Measurements from ENCODE around the gene OVCA2.

Gene OVCA2

GRCh38 chr17:2041561-2042389 lies at the start of gene OVCA2:
OVCA2 (plus strand) TSS chr17:2042022; CDS start chr17:2042048, 26 bp downstream.
- H3K4me3 ChIP-seq (ENCODE audit: low read length, poor library complexity, severe bottlenecking) = peak within 1 kb of the TSS; percentile 82
- H3K4me2 ChIP-seq (ENCODE audit: low read depth, low read length, poor library complexity, severe bottlenecking) = peak within 1 kb of the TSS; percentile 89
- H4K20me1 ChIP-seq (ENCODE audit: insufficient read depth, low read length, poor library complexity, severe bottlenecking) = no peaks in the 10 kb centered on the region
- peak within 1 kb of the TSS; percentile 85 for H2AFZ ChIP-seq (ENCODE audit: low read length)
- H3K79me2 ChIP-seq (ENCODE audit: insufficient read depth, low read length) = peaks cover 18% of the 10 kb centered on the region
- H3K27me3 ChIP-seq (ENCODE audit: insufficient read depth, low read length, poor library complexity, severe bottlenecking) = no peaks in the 10 kb centered on the region
- no peaks in the 10 kb centered on the region; the same call in 1 of the 2 replicates for H3K36me3 ChIP-seq (ENCODE audit: insufficient read depth, low read length)
- H3K4me1 ChIP-seq (ENCODE audit: insufficient read depth, low read length, poor library complexity, severe bottlenecking) = peaks cover 14% of the 10 kb centered on the region
- TF ChIP-seq CTCF (conservative IDR thresholded peaks at IDR 0.05; ENCODE audit: low read length) = peak; percentile 40; the same call in 1 of the 2 replicates
- no peak for TF ChIP-seq EZH2phosphoT487 (IDR thresholded peaks at IDR 0.05; ENCODE audit: borderline replicate concordance)
- H3K9me3 ChIP-seq (ENCODE audit: insufficient read depth, low read depth, low read length) = no peaks in the 10 kb centered on the region
- H3K9ac ChIP-seq (ENCODE audit: low read depth, low read length, poor library complexity, severe bottlenecking) = peak within 1 kb of the TSS; percentile 84
- H3K9me2 ChIP-seq (replicated peaks; ENCODE audit: low read depth, low read length) = no peaks in the 10 kb centered on the region
- no peaks in the 10 kb centered on the region for H3F3A ChIP-seq (ENCODE audit: low read depth)

GRCh38 chr17:1992541-1992940 lies 49.3 kb upstream of the OVCA2 start:
- Histone ChIP-seq H2AFZ (ENCODE audit: low read length) (no peak overlapping the region), H3K36me3 (ENCODE audit: insufficient read depth, low read length) (no peaks in the 10 kb centered on the region), H3F3A (ENCODE audit: low read depth) (no peaks in the 10 kb centered on the region), H3K4me2 (ENCODE audit: low read depth, low read length, poor library complexity, severe bottlenecking) (no peak overlapping the region), H3K27me3 (ENCODE audit: insufficient read depth, low read length, poor library complexity, severe bottlenecking) (no peaks in the 10 kb centered on the region), H3K79me2 (ENCODE audit: insufficient read depth, low read length) (no peaks in the 10 kb centered on the region), H3K9me2 (replicated peaks; ENCODE audit: low read depth, low read length) (no peaks in the 10 kb centered on the region), H3K9ac (ENCODE audit: low read depth, low read length, poor library complexity, severe bottlenecking) (no peak overlapping the region), H3K4me1 (ENCODE audit: insufficient read depth, low read length, poor library complexity, severe bottlenecking) (no peaks in the 10 kb centered on the region), H4K20me1 (ENCODE audit: insufficient read depth, low read length, poor library complexity, severe bottlenecking) (no peaks in the 10 kb centered on the region), H3K9me3 (ENCODE audit: insufficient read depth, low read depth, low read length) (no peaks in the 10 kb centered on the region), H3K4me3 (ENCODE audit: low read length, poor library complexity, severe bottlenecking) (no peak overlapping the region)
- TF ChIP-seq EZH2phosphoT487 (IDR thresholded peaks at IDR 0.05; ENCODE audit: borderline replicate concordance) (no peak), CTCF (conservative IDR thresholded peaks at IDR 0.05; ENCODE audit: low read length) (no peak)

DNA sequence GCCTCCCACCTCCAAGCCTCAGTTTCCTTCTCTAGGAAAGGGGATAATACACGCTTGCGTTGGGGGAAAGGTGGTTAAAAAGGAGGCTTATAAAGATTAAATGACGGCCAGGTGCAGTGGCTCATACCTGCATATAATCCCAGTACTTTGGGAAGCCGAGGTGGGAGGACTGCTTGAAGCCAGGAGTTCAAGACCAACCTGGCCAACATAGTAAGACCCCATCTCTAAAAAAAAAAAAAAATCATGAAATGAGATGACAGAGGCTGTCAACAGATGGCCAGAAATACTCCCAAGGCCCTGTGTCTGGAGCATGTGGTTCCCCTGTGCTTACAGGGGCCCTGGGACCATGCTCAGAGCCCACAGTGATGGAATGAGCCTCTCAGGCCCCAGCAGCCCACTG lies 47.1 kb upstream of the OVCA2 start:
- TF ChIP-seq EZH2phosphoT487 (IDR thresholded peaks at IDR 0.05; ENCODE audit: borderline replicate concordance) (no peak), CTCF (conservative IDR thresholded peaks at IDR 0.05; ENCODE audit: low read length) (no peak)
- Histone ChIP-seq H3K4me1 (ENCODE audit: insufficient read depth, low read length, poor library complexity, severe bottlenecking) (no peaks in the 10 kb centered on the region), H4K20me1 (ENCODE audit: insufficient read depth, low read length, poor library complexity, severe bottlenecking) (no peaks in the 10 kb centered on the region)

More for the DNA sequence above, 47.1 kb upstream of the OVCA2 start:
- Histone ChIP-seq H2AFZ (ENCODE audit: low read length) (no peak overlapping the region), H3K36me3 (ENCODE audit: insufficient read depth, low read length) (no peaks in the 10 kb centered on the region), H3K27me3 (ENCODE audit: insufficient read depth, low read length, poor library complexity, severe bottlenecking) (no peaks in the 10 kb centered on the region), H3K79me2 (ENCODE audit: insufficient read depth, low read length) (no peaks in the 10 kb centered on the region), H3K9ac (ENCODE audit: low read depth, low read length, poor library complexity, severe bottlenecking) (no peak overlapping the region), H3F3A (ENCODE audit: low read depth) (no peaks in the 10 kb centered on the region), H3K9me2 (replicated peaks; ENCODE audit: low read depth, low read length) (no peaks in the 10 kb centered on the region), H3K9me3 (ENCODE audit: insufficient read depth, low read depth, low read length) (no peaks in the 10 kb centered on the region), H3K4me3 (ENCODE audit: low read length, poor library complexity, severe bottlenecking) (no peak overlapping the region), H3K4me2 (ENCODE audit: low read depth, low read length, poor library complexity, severe bottlenecking) (no peak overlapping the region)
